ENCODE results near the gene PKNOX2. TPM values are rescaled to one million over a fixed set of nuclear protein-coding genes. Genes with fewer than 3 reads are reported as not detected.

PKNOX2 gene, protein sequence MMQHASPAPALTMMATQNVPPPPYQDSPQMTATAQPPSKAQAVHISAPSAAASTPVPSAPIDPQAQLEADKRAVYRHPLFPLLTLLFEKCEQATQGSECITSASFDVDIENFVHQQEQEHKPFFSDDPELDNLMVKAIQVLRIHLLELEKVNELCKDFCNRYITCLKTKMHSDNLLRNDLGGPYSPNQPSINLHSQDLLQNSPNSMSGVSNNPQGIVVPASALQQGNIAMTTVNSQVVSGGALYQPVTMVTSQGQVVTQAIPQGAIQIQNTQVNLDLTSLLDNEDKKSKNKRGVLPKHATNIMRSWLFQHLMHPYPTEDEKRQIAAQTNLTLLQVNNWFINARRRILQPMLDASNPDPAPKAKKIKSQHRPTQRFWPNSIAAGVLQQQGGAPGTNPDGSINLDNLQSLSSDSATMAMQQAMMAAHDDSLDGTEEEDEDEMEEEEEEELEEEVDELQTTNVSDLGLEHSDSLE
- 0.84 and 1.2 TPM in 2 replicates for total RNA-seq

DNA sequence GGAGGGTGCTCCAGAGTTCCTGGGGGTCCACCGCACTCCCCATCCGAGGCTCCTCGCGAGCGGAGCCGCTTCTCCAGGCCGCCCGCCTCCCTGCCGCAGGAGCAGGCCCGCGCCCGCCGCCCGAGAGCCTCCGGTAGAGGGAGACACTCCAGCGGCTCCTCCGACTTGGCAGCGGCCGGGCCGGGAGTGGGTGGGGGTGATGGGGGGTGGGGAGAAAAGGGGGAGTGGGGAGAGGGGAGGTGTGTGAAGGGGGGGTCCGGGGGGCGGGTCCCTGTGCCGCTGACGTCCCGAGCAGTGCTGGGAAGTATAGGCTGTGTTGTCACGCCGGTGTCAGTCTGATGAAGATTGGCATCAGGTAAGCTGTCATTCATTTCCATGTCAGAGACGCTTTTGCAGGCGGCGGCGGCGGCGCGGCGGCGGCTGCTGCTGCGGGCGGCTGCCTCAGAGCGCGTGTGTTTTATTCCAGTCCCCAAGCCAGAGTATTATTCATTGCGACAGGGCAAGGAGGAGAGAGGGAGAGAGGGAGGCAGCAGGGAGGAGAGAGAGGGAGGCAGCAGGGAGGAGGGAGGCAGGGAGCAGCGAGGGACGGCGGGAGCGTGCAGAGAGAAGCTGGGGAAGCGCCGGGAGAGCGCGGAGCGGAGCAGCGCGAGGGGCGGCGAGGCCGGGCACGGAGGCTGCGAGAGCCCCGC, at the start of gene PKNOX2:
PKNOX2 (plus strand) TSS at position 330 of the 689 bp plus-strand sequence. CDS start 186,555 bp downstream, outside the sequence.

Other genes starting within 250 kb of the PKNOX2 start
- gene HEPN1, start 245.5 kb upstream of the PKNOX2 start, total RNA-seq = not detected in 2 replicates
- under 0.01 TPM in 1 of 2 replicates, not detected in the other for gene HEPACAM, start 228.7 kb upstream of the PKNOX2 start, total RNA-seq
- 3.4 and 4.0 TPM in 2 replicates for gene CCDC15, start 210.5 kb upstream of the PKNOX2 start, total RNA-seq
- 4.9 and 5.0 TPM in 2 replicates for gene SLC37A2, start 101.4 kb upstream of the PKNOX2 start, total RNA-seq
- gene TMEM218, start 53.1 kb upstream of the PKNOX2 start, total RNA-seq = 27.5 and 33.3 TPM in 2 replicates

Measured in bronchus fibroblast of lung (primary cell).